ENCODE data around the gene C4B.

DNA sequence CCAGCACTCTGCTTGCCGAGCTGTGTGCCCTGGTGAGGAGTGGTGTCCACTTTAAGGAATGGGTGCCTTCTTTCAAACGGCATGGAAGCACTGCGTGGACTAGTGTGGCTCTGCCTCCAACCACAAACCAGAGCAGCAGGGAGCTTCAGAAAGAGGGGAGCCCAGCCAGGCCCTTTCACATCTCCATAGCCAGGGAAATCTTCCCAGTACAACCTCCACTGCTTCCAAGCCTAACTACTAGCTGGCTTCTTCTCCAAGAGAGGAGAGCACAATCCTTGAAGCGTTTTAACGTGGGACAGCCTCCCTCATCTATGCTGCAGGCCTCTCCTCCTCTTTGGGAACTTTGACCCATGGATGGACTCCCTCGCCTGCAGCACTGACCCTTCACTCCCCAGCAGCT is 67.9 kb downstream of the C4B start:
- TF ChIP-seq, protein P1, sequence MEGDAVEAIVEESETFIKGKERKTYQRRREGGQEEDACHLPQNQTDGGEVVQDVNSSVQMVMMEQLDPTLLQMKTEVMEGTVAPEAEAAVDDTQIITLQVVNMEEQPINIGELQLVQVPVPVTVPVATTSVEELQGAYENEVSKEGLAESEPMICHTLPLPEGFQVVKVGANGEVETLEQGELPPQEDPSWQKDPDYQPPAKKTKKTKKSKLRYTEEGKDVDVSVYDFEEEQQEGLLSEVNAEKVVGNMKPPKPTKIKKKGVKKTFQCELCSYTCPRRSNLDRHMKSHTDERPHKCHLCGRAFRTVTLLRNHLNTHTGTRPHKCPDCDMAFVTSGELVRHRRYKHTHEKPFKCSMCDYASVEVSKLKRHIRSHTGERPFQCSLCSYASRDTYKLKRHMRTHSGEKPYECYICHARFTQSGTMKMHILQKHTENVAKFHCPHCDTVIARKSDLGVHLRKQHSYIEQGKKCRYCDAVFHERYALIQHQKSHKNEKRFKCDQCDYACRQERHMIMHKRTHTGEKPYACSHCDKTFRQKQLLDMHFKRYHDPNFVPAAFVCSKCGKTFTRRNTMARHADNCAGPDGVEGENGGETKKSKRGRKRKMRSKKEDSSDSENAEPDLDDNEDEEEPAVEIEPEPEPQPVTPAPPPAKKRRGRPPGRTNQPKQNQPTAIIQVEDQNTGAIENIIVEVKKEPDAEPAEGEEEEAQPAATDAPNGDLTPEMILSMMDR (IDR thresholded peaks at IDR 0.05): no peak
- TF ChIP-seq ZFX (IDR thresholded peaks at IDR 0.05; ENCODE audit: borderline replicate concordance): no peak

Measured in 22Rv1 (cell line).